VCaP (cell line): Measurements from ENCODE around the gene RHOT2.

Source experiments
- H3K27ac ChIP-seq: fragments of 450-650 bp; 2 replicates; pipeline ENCODE4 v1.5.1; 2017
- TF ChIP-seq, protein P1 (sequence below): fragments of 450-650 bp; conservative IDR thresholded peaks from 2 replicates; pipeline ENCODE4 v1.5.1; 2017; ENCODE audit warnings: mild to moderate bottlenecking, moderate library complexity

RHOT2 gene

GRCh38 chr16:678858-679813, 11.2 kb downstream of the RHOT2 start:
- TF ChIP-seq, protein P1, sequence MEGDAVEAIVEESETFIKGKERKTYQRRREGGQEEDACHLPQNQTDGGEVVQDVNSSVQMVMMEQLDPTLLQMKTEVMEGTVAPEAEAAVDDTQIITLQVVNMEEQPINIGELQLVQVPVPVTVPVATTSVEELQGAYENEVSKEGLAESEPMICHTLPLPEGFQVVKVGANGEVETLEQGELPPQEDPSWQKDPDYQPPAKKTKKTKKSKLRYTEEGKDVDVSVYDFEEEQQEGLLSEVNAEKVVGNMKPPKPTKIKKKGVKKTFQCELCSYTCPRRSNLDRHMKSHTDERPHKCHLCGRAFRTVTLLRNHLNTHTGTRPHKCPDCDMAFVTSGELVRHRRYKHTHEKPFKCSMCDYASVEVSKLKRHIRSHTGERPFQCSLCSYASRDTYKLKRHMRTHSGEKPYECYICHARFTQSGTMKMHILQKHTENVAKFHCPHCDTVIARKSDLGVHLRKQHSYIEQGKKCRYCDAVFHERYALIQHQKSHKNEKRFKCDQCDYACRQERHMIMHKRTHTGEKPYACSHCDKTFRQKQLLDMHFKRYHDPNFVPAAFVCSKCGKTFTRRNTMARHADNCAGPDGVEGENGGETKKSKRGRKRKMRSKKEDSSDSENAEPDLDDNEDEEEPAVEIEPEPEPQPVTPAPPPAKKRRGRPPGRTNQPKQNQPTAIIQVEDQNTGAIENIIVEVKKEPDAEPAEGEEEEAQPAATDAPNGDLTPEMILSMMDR: no peak
- peak overlapping the region; percentile 91 for H3K27ac ChIP-seq

- TF ChIP-seq, protein P1: no peak
- peak within 1 kb of the TSS; percentile 91 for H3K27ac ChIP-seq
Observed at GRCh38 chr16:679814-680624, 12.1 kb downstream of the RHOT2 start, which contains the start of gene STUB1. Gene STUB1 (plus strand): TSS chr16:680410. CDS start chr16:680526, 116 bp downstream.

- H3K27ac ChIP-seq: peak overlapping the region; percentile 91
- TF ChIP-seq, protein P1: no peak
Observed at GRCh38 chr16:680625-680945, 12.7 kb downstream of the RHOT2 start.

DNA sequence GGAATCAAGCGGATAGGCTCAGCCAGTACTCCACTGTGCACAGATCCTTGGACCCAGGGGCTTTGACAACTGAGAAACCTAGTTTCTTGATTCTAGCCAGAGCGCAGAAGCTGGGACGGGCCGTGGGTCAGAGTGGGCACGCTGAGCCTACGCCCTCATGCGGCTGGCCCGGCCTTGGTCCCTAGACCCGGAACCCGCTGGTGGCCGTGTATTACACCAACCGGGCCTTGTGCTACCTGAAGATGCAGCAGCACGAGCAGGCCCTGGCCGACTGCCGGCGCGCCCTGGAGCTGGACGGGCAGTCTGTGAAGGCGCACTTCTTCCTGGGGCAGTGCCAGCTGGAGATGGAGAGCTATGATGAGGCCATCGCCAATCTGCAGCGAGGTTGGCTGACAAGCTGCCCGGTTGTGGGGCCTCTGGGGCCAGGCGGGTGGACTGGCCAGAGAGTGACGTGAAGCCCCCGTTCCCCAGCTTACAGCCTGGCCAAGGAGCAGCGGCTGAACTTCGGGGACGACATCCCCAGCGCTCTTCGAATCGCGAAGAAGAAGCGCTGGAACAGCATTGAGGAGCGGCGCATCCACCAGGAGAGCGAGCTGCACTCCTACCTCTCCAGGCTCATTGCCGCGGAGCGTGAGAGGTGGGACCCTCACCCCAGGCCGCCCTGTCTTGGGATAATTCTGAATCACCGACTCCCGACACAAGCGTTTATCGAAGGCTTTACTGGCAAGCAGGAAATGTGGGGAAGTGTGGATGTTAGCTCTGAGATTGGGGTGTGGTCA, 13.2 kb downstream of the RHOT2 start:
- TF ChIP-seq, protein P1: no peak
- peak overlapping the region; percentile 91 for H3K27ac ChIP-seq

DNA sequence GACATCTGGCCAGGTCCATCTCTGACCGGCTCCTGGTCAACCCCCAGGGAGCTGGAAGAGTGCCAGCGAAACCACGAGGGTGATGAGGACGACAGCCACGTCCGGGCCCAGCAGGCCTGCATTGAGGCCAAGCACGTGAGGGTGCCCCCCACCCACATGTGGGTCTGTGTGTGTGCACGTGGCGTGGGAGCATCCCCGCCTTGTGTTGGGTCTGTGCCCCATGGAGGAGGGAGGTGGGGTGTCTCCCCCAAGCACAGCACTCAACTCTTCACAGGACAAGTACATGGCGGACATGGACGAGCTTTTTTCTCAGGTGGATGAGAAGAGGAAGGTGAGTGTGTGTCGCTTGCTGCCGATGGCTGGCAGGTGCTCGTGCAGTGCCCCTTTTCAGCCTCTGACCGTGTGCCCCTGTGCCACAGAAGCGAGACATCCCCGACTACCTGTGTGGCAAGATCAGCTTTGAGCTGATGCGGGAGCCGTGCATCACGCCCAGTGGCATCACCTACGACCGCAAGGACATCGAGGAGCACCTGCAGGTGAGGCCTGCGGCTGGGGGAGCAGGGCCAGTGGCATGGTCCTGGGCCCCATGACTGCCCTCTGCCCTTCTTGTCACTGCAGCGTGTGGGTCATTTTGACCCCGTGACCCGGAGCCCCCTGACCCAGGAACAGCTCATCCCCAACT, 14.0 kb downstream of the RHOT2 start:
- peak overlapping the region; percentile 91 for H3K27ac ChIP-seq
- TF ChIP-seq, protein P1: no peak

GRCh38 chr16:682493-683395, 14.8 kb downstream of the RHOT2 start:
- H3K27ac ChIP-seq: peak overlapping the region; percentile 91
- TF ChIP-seq, protein P1: no peak
